Left lung (tissue), 10 donors: Measurements from ENCODE around the gene PSMD6. TPM values are rescaled to one million over a fixed set of nuclear protein-coding genes. Genes with fewer than 3 reads are reported as not detected.

Experiments used
- ATAC-seq: fragments of 200-7000 bp; cut with Tn5 transposase; one replicate; pipeline ENCODE4 v1.9.1; 2020; ENCODE audit warnings: moderate library complexity
- DNase-seq, 4 donors: peaks; one replicate each; pipeline ENCODE4 v3.0.0-alpha.2; 2013 to 2020
- H3K27ac ChIP-seq, 2 donors: fragments of 200-600 bp; sonication (generic) in 1 of 2; one replicate each; pipeline versions ENCODE4 v1.5.0 to v1.8.0; 2020 to 2021
- H3K27me3 ChIP-seq, 2 donors: fragments of 200-600 bp; sonication (generic) in 1 of 2; one replicate each; pipeline versions ENCODE4 v1.5.0 to v1.8.0; 2020 to 2021
- H3K36me3 ChIP-seq, 2 donors: fragments of 200-600 bp; sonication (generic) in 1 of 2; one replicate each; pipeline versions ENCODE4 v1.5.0 to v1.8.0; 2020 to 2021
- H3K4me1 ChIP-seq, 2 donors: fragments of 200-600 bp; one replicate each; pipeline ENCODE4 v1.8.0; 2021
- H3K4me3 ChIP-seq, 2 donors: fragments of 200-600 bp; sonication (generic) in 1 of 2; one replicate each; pipeline versions ENCODE4 v1.5.0 to v1.8.0; 2020 to 2021; ENCODE audit warnings: mild to moderate bottlenecking in 1 of 2
- H3K9me3 ChIP-seq, 2 donors: fragments of 200-600 bp; sonication (generic) in 1 of 2; one replicate each; pipeline versions ENCODE4 v1.5.0 to v1.8.0; 2020 to 2021
- CTCF ChIP-seq, 2 donors: fragments of 200-600 bp; sonication (generic) in 1 of 2; IDR thresholded peaks; one replicate each; pipeline versions ENCODE4 v1.5.0 to v1.8.0; 2021; ENCODE audit warnings: antibody characterized with exemption in 2 of 2
- intact Hi-C, 2 donors: fragments of 100-400 bp; cut with DNase I; formaldehyde crosslinking; loops; one replicate each; pipeline versions ENCODE4 v1.11.2 to v1.14.2; 2022
- polyA plus RNA-seq, 6 donors: library from polyadenylated mRNA; unstranded; fragments of 120-200 nt; gene quantifications; one replicate each; pipeline ENCODE4 v1.2.1, GENCODE V29; 2013; ENCODE audit not compliant: insufficient read length in 6 of 6
- total RNA-seq, 2 donors: library from RNA; stranded (reverse); fragmentation: NEBNext Ultra II Directional; extraction: Animal tissue kit (Norgen Biotek cat#: 25700); gene quantifications; one replicate each; pipeline ENCODE4 v1.2.1, GENCODE V29; 2021
- donor health status: DM: no; HTN: yes; CAD: no.
- donor health status: DM: no; HTN: no; CAD: no.

PSMD6 gene
- total and polyA plus RNA-seq, 8 donors, result 48.8 to 104 (median 93.2) TPM

- ATAC-seq (peak; percentile 62), DNase-seq (no peak)
- H3K4me1 ChIP-seq, result peaks cover 21 to 65% of the 10 kb centered on the region in 2 donors
- H3K36me3 ChIP-seq, result no peaks in the 10 kb centered on the region
- intact Hi-C loops, result no loop called here
- H3K27me3 ChIP-seq, result no peaks in the 10 kb centered on the region
- no peaks in the 10 kb centered on the region for H3K9me3 ChIP-seq
- TF ChIP-seq CTCF (IDR thresholded peaks at IDR 0.05), result peak; percentile 62 to 65
- no peak overlapping the region for H3K4me3 ChIP-seq
- no peak overlapping the region for H3K27ac ChIP-seq
These were observed 61.4 kb downstream of the PSMD6 start for GRCh38 chr3:63961891-63962290.

Other genes with a start within 250 kb of the PSMD6 start
- gene C3orf49, start 204.2 kb downstream of the PSMD6 start, total RNA-seq, result not detected
- gene C3orf49, start 204.2 kb downstream of the PSMD6 start, polyA plus RNA-seq, result 1 to 10 TPM in 3 of 6 donors, under 1 TPM in 3; 0.66 to 1.3 (median 1.0) TPM
- gene THOC7, start 159.7 kb downstream of the PSMD6 start, total RNA-seq, result 10 to 100 TPM; 46.7 to 52.5 TPM
- 10 to 100 TPM; 72.6 to 80.2 (median 78.4) TPM for gene THOC7, start 159.7 kb downstream of the PSMD6 start, polyA plus RNA-seq
- 10 to 100 TPM; 23.4 to 32.5 TPM for gene ATXN7, start 159.6 kb downstream of the PSMD6 start, total RNA-seq
- gene ATXN7, start 159.6 kb downstream of the PSMD6 start, polyA plus RNA-seq, result 10 to 100 TPM; 23.5 to 29.4 (median 26.0) TPM
- gene SCAANT1, start 111.1 kb downstream of the PSMD6 start, total RNA-seq, result not detected
- gene SCAANT1, start 111.1 kb downstream of the PSMD6 start, polyA plus RNA-seq, result 1 to 10 TPM in 5 of 6 donors, not detected in 1; 1.1 to 2.7 (median 1.7) TPM
- 10 to 100 TPM; 34.5 to 36.7 TPM for gene PRICKLE2, start 202.0 kb upstream of the PSMD6 start, total RNA-seq
- 10 to 100 TPM; 34.3 to 48.2 (median 45.3) TPM for gene PRICKLE2, start 202.0 kb upstream of the PSMD6 start, polyA plus RNA-seq